ENCODE data around the gene CTNNA2. TPM values are rescaled to one million over a fixed set of nuclear protein-coding genes. Genes with fewer than 3 reads are reported as not detected.

CTNNA2 gene
- total RNA-seq, 4 donors from 2014 or later, result not detected

DNA sequence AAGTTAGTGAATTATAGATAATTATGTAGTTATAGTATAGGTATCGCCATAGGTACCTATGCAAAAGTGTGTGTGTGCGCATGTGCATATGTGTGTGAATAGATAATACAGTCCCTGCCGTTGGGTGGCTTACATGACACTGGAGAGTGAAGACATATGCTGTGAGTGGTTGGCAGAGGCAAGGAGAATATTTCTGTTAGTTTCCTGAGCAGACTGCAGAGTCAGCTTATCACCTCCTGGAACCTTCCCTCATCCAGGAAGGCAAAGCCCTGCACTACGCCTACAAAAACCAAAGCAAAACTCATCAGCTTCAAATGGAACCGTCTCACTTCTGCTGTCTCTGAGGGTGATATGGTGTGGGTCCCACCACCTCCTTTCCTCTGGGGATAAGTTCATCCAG is 609.8 kb downstream of the CTNNA2 start:
- TF ChIP-seq, protein P1, sequence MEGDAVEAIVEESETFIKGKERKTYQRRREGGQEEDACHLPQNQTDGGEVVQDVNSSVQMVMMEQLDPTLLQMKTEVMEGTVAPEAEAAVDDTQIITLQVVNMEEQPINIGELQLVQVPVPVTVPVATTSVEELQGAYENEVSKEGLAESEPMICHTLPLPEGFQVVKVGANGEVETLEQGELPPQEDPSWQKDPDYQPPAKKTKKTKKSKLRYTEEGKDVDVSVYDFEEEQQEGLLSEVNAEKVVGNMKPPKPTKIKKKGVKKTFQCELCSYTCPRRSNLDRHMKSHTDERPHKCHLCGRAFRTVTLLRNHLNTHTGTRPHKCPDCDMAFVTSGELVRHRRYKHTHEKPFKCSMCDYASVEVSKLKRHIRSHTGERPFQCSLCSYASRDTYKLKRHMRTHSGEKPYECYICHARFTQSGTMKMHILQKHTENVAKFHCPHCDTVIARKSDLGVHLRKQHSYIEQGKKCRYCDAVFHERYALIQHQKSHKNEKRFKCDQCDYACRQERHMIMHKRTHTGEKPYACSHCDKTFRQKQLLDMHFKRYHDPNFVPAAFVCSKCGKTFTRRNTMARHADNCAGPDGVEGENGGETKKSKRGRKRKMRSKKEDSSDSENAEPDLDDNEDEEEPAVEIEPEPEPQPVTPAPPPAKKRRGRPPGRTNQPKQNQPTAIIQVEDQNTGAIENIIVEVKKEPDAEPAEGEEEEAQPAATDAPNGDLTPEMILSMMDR (IDR thresholded peaks at IDR 0.05; ENCODE audit: low read depth), result no peak

DNA sequence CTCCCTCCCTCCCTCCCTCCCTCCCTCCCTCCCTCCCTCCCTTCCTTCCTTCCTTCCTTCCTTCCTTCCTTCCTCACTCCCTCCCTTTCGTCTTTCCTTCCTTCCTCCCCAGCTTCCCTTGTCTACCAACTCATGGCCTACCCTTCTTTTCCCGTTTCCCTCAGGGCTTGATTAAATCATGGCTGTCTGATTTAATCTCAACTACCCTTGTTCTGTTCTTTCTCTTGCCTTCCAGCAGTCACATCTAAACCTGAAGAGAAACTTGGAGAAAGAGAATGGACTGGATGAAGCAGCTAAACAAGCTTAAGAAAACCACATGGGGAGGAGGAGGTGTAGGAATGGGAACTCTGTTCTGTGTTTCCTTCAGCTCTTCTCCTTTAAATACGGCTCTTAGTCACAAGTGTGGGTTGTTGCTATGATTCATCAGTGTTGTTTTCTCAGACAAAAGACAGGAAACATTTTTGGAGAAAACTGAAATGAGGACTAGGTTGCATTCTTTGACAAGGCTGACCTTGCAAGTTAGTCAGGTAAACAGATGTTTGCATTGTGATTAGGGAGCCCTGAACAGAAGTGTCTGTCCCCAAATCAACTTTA is 613.8 kb downstream of the CTNNA2 start:
- TF ChIP-seq, protein P1 (IDR thresholded peaks at IDR 0.05; ENCODE audit: low read depth), result no peak

DNA sequence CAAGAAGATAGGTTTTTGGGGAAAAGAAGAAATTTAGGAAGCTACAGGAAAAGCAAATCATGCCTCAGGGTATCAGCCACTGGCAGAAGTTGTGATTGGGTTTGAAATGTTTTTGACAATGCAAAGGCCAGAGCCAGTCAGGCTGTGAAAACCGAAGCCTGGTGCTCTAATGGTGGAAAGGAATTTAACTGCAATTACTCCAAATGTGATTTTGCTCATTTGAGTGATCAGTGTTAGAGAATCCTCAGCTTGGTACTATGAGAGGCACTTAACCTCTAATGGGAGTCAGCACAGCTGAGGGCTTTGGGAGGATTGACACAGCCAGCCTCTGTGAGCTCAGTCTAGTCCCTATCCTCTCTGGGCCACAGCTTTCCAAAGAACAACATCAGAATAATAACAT is 615.2 kb downstream of the CTNNA2 start:
- TF ChIP-seq, protein P1 (IDR thresholded peaks at IDR 0.05; ENCODE audit: low read depth), result no peak

DNA sequence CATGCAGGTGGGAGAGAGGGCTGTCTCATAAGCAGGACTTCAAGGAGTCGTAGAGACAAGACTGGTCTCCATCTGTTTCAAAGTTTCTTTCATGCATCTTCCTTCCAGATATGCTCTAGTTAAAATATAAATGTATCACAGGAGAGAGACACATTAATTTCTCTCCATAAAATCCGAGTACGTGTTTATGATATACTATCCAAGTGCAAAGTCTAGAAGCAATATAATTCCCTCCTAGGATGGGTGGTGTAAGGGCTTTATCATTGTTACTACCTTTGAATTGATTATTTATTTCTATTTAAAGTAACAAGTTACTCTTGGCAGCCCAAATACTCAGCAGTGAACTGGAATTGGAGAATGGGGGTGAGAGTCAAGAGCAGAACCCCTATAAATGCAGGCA is 619.4 kb downstream of the CTNNA2 start:
- TF ChIP-seq, protein P1 (IDR thresholded peaks at IDR 0.05; ENCODE audit: low read depth), result no peak

DNA sequence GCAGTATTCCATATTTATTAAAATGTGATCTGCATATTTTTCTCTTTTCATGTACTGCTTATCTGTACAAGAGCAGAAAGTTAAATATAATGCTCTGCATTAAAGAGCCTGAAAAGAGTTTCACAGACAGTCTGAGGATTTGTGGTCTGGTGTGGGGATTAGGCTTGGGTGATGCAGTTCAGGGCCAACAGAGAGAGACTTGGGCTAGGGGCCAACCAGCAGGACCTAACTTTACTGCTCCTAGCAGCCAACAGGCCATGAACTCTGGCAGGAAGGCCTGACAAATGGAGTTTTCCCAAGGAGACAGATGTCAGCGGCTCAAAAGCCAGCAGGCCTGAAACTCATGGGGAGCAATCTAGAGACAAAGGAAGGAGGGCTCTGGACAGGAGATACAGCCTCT is 622.1 kb downstream of the CTNNA2 start:
- TF ChIP-seq, protein P1 (IDR thresholded peaks at IDR 0.05; ENCODE audit: low read depth), result no peak

DNA sequence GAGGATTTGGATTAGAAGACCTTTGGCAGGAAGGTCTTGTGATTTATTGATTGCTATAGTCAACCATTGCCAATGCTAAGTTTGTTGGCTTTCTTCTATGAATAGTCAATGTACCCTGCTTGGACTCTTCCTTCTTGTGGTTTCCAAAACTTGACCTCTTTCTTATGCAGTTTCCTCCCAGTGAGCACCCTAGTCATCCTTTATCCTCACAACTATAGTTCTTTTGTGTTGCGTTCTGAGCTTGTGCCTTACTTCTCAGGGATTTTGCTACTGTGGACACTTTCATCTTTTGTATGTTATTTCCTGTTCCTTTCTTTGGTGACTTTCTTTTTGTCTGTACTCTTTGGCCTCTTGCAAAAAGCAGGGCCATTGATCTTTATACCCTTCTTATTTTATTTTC is 623.5 kb downstream of the CTNNA2 start:
- TF ChIP-seq, protein P1 (IDR thresholded peaks at IDR 0.05; ENCODE audit: low read depth), result no peak

DNA sequence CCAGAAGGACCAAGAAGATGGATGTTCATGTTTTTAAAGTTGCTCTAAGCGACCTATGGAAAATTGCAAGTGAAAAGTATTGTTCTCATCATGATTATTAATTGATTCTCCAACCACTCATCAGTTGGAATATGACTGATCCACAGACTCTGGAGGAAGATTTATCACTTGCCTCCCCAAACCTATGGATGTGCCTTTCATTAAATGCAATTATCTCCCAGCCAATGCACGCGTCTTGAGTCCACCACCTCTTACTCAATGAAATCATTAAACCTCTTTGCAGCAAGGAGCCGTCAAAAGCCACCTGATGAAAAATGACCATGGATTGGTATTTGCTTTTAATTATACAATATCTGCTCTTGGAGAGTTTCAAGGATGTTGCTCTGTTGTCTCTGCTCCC is 626.1 kb downstream of the CTNNA2 start:
- TF ChIP-seq, protein P1 (IDR thresholded peaks at IDR 0.05; ENCODE audit: low read depth), result no peak

Data from subcutaneous adipose tissue (tissue), 4 donors.